Ecto neural progenitor cell (in vitro differentiated cells): Measurements from ENCODE around the gene NKRF.
"Not testable (repeated sequence)": the region's sequence is repeated elsewhere in the genome, so short reads cannot be mapped to it uniquely, and the experiment has no call there.

Experiments used
- DNase-seq: peaks from one replicate; pipeline ENCODE4 v3.0.0-alpha.2; 2018; ENCODE audit warnings: low spot score

The NKRF gene

DNA sequence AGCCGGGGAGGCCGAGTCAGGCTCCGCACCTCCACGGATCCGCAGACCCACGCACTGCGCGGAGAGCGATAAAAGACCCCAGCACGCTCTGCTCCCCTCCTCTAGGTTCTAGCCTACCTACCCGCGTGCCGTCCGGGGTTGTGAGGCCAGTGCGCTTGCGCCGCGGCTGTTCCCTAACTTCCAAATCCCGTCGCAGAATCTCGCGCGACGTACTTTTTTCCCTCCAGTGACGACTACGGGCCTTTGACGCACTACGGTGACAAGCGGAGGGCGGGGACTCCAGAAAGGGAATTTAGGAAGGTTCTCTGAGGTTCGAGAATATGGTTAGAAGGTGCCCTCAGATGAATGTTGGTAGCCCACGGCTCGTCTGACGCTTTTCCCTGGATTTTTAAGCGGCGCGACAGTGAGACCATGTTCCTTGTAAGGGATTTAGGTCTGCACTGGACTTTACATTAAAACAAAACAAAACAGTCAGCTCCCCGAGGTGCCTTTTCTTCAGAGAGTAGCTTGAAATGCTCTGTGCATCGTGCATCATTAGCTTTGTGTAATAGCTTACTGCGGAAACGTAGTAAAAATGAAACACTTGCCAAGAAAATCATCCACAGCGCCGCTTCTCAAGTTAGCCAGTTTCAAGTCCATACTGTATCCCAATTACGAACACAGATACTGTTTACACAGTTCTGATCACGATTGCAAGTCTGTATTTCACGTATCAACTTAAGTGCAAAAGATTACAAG lies at the start of gene NKRF:
NKRF (minus strand) TSS at position 145 of the 738 bp plus-strand sequence.
- DNase-seq, result peak; percentile 85

DNA sequence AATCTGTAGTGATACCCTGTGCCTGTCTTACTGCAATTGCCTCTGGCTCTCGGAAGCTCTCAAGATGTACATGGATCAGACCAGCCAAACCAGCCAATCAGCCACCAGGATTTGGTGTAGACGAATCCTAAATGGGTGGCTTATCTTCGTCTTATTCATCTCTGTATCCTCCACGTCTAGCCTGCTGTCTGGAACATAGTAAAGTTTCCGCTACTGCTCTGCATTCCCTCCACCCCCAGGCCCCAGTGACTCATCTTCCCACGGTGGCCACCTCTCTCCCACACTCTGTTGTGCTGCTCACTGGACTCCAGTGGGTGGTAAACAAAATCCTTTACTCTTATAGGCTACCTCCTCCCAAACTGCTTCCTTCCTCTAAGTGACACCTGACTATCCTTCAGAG lies 48.9 kb upstream of the NKRF start:
- DNase-seq, result no peak

DNA sequence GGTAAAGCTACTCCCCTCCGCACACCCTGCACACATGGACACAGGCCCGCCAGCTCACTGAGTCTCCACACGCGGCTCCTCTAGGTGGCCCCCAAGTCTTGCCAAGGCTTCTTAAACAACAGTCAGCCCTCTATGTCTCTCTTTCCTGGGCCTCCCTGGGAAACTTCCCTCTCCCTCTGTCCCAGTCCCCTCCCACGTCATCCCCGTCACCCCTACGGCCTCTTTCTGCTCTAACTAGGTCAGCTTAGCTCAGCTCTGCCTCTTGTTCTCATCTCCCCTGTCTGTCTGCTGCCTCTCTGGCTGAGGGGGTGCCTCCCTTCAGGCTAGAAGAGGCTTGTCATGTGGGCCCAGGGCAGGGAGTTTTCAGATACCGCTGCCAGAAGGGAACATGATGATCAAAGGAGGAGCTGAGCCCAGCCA lies 47.9 kb upstream of the NKRF start:
- DNase-seq, result peak; percentile 57

DNA sequence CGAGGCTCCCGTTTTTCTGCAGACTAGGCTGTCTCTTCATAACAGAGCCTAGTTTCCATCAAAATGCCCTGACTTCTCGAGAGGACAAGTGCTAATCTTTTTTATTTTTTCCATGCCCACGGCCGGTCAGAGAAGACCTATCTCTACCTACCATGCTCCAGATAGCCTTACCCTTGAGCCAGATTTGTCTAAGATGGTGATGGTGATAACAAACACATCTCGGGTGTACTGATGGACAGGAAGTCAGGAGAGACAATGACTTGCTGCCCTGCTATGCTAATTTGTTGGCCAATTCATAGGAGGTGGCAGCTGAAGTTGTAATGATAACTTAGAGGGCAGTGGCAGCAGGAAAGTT lies 42.2 kb upstream of the NKRF start:
- DNase-seq, result no peak

DNA sequence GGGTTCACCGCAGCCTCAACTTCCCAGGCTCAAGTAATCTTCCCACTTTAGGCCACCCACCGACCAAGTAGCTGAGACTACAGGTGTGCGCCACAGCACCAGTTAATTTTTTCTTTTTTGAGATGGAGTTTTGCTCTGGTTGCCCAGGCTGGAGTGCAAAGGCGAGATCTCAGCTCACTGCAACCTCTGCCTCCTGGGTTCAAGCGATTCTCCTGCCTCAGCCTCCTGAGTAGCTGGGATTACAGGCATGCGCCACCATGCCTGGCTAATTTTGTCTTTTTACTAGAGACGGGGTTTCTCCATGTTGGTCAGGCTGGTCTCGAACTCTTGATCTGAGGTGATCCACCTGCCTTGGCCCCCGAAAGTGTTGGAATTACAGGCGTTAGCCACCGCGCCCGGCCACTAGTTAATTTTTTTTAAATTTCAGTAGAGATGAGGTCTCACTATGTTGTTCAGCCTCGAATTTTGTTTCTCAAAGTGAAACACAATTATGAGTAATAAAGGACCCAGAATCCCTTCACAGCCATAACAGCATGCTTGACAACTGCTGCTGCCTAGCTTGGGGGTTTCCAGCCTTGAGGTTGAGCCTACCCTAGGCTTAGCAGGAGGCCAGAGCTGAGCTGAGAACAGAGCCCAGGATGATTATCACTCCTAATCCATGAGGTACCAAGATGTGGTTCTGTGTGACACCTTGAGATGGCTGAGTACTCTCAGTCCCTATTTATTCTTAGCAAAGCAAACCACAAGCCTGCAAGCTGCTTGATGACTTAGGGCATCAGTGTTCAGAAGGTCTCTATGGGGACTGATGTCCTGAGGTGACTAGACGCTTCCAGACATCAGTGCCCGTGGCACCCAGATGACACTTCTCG lies 41.6 kb upstream of the NKRF start:
- DNase-seq, result no peak

DNA sequence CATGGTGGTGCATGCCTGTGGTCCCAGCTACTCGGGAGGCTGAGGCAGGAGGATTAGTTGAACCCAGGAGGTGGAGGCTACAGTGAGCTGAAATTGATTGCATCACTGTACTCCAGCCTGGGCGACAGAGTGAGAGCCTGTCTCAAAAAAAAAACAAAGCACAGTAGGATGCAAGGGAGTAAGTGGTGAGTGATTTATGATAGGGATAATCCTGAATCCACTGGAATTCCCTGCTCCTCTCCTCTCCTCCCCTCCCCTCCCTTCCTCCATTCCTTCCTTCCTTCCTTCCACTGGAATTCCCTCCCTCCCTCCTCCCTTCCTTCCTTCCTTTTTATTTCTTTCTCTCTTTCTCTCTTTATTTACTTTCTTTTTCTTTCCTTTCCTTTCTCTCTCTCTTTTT lies 40.9 kb upstream of the NKRF start:
- no peak for DNase-seq

DNA sequence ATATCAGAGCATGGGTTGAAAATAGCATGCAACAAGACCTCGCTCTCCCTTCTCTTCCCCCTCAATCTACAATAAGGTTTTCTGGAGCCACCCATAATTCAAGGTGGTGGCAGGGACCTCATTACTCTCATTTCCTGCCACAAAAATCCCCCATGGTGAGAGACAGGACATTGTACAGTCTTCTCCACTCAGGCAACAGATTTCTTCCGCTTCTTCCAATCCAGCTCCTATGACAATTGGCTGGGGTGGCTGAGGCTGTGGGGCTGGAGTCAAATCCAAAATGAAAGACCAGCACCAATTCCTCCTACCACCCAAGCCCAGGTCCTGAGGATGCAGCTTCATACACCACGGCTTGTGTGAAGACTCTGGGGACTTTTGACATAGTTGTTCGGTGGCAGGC lies 40.3 kb upstream of the NKRF start:
- DNase-seq, result no peak

DNA sequence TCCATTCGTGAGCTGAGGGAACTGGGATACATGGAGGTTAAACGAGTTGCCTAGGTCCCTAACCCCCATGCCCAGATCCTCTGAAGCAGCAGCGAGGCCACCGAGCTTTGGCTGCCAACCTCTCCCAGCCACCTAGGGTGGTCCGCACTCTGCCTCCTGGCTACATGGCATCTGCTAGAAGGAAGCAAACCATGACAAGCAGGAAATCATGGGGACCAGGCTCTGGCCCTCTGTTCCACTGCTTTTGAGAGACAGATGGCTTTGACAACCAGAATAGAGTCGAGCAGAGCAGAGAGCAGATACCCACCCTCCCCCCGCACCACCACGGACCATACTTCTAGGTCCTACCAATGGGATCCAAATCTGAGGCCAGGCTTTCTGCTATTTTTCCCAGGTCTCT lies 37.5 kb upstream of the NKRF start:
- DNase-seq, result no peak

DNA sequence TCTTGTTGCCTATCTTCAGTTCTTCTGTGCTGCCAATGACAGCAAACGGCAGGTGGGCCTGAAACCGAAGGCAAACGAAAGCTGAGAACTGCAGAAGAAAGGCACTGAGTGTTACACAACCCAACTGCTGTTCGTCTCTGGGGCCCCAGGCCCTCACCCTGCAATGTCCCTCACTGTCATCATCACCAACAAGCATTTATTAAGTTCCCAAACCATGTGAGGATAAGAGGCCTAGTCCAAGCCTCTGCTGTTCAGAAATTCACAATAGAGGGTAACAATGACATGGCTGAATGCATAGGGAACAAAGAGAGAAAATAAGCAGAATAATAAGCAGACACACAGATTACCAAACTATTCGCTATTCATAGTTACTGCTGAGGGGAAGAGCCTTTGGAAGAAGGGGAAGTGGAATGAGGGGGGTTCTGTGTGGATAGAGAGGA lies 34.5 kb upstream of the NKRF start:
- no peak for DNase-seq

DNA sequence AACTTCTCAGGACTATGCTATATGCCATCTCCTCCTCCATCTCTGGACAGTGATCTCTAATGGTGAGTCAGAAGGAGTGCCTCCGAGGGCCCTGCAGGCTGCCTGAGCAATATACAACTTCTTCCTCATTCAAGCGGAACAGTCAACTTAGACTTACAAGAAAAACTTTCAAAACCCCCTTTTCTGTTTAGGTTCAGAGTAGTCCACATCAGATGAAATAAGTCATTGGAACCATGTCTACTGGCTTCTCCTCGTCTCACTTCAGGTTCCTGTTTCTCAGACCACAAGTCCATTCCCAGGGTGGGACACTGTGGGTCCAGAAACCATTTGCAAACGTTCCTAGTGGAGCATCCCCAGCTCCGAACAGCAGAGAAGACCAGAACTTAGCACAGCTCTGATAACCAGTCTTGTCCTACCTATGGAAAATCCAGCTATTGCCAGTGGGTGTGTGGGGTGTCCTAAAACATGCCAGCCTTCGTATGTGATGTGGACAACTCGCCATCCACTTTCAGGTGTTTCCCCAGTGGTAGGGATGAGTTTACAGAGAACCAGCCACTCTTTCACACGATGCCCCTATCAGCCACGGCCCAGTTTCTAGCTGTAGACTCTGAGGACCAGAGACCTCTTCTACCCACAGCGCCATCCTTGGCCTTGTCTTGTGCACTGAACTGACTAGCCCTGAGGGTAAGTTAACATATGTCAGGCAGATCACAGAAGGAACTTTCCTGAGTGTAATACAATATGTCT lies 32.7 kb upstream of the NKRF start:
- DNase-seq, result no peak

DNA sequence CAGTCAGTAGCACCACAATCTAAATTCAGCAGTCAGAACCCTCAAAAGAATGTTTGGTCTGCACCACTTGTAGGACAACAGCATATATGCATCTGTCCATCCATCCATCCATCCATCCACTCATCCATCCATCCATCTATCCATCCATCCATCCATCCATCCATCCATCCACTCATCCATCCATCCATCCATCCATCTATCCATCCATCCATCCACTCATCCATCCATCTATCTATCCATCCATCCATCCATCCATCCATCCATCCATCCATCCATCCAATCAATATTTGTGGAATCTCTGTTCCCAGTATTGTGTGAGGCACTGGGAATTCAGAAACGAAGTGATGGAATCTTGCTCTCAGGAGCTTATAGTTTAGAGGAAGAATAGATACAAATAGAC lies 31.2 kb upstream of the NKRF start:
- not testable (repeated sequence) for DNase-seq

DNA sequence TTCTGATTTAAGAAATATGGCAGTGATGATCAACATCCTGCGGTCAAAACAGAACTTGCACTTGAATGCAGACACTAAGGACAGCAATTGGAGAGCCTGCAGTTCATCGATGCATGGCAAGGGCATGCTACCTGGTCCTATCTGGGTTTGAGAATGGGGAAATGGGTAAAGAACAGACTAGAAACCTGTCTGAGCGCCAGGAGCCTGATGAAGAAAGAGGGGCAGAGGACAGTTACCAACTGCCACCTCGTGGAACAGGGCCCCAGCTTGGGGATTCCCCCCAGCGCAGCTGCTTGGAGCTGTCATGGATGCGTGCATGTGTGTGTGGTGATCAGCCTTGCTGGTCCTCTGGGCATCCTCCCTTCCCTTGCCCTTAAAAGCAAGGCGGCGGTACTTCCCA lies 30.2 kb upstream of the NKRF start:
- no peak for DNase-seq

DNA sequence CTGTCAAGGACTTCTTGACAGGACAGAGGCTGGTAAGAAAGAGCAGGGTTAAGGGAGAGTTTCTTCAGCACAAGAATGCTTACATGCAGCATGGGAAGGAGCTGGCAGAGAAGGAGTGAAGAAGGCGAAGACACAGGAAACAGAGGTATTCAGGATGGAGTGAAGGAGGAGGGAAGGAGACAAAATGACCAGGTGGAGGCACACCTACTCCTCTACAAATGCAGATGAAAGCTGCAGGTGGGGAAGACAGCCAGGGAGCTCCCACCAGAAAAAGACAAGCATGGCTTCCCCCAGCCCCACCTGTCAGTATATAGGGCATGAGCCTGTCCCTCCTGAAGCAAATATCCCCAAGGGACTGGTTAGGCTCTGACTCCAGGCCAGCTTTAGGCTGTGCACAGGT lies 29.6 kb upstream of the NKRF start:
- DNase-seq, result no peak

DNA sequence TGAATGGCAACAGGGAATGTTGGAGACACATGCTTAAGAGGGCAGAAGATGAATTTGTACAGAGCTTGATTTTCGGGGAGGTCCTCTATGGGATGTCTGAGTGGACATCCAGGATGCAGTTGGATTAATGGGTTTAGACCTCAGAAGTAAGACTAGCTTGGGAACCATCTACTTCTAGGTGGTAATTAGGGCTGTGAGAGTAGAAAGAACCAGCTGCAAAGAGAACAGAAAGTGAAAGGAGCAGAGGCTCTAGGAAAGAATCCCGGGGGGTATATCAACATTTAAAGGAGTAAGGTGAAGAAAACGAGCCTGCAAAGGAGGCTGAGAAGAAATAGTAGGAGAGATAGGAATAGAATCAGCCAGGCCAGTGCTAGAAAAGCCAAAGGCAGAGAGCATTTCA lies 29.0 kb upstream of the NKRF start:
- DNase-seq, result no peak

DNA sequence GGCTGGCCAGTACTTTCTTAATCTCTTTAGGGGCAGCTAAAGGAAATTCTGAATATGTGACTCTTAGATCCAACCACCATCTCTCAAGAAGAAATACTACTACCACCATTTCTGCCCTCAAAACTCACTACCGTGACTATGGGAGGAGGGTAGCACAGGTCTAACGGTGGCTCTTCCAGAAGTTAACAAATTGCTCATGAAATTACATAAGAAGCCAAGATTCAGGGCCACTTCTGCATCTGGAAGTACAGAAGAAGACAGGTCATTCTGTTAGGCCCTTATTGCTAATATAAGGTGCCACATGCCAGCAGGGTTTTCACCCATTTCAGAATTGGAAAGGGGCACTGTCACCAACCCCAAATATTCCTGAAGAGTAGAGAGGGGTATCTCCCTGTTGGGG lies 19.6 kb upstream of the NKRF start:
- no peak for DNase-seq

DNA sequence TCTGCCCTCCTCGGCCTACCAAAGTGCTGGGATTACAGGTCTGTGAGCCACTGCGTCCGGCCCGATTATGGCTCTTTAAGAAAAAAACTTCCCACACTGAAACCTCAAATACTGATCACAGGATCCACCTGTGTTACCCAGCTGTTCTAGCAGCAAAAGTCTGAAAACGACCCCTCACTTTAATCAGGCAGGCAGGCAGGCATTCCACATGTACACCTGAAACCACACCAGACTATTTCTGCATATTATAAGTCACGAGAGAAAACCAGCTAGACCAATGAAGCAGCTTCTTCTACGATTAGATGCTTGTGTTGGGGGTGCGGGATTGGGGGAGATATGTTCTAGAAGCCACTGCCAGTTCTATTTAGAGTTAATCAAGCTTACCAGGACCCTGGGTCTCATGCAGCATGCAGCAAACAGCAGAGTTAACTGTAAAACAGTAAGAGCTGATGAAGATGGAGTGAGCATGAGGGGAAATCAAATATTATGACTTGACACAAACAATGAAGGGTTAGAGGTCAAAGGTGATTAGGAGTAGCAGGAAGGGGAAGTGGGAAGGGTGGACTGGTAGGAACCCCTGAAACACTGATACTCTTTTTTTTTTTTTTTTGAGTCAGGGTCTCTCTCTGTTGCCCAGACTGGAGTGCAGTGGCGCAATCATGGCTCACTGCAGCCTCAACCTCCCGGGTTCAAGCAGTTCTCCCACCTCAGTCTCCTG lies 18.9 kb upstream of the NKRF start:
- no peak for DNase-seq

DNA sequence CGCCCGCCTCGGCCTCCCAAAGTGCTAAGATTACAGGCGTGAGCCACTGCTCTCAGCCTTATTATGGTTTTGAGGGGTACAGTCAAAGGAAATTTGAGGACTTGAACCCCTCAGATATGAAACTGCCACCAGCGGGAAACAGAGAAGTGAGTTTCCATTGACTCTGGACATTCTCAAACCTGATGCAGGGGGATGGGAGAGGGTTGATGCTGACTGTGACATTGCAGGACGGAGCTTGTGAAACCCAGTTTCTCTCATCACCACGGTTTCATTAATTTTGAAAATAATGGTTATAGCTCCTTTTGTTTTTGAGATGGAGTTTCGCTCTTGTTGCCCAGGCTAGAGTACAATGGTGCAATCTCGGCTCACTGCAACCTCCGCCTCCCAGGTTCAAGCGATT lies 18.2 kb upstream of the NKRF start:
- DNase-seq, result no peak

DNA sequence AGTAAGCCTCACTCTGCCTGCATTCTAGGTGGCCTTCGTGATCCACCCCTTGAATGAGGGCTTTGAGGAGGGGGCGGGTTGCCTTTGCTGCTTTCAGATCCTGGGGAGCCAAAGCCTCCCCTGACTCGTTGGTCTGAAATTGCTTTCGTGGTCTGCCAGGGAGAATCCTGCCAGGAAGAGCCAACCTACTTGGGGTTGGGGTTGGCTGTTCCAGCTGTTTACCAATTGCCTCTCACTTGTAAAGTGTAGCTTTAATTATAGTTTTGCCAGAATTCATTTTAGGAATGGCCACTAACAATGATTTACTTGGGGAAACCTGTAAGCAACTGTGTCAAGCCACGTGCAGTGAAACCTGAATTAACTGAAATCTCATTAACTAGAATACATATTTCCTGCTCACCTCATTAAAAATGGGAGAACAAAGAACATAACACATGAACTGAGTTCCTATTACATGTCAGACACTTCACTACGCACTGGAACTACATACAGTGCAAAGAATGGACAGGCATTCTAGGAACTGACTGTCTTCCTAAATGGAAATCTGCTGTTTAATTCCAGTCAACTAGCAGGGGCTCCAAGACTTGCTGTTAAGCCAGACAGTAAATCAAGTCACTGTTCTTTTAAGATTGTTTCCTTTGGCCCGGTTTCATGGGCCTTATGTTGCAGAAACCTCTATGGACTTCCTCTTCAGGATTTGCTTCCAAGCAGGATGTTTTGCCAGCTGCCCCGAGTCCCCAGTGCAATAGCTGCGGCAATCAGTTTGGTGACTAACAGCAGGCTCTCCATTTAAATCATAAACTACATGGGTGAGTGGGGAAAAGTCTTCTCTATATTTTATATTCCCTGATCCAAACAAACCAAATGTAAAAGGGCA lies 16.4 kb upstream of the NKRF start:
- DNase-seq, result no peak

DNA sequence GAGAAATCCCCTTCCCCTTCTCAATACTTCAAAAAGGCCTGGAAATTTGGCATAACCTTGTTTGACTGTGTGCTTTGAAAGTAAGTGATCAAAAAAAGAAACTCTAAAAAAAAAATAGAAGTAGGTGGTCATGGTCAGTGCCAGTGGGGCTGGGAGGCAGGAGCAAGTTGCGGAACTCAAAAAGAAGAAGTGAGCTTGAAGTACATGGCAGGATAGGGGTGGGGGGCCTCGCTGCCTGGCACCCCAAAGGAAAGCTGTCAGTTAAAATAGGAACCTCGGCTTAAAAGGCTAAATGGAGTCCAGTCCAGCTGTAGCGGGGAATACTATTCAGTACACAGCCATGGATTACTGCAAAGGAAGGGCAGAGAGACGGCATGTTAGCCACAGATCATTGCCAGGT lies 12.2 kb upstream of the NKRF start:
- DNase-seq, result no peak

DNA sequence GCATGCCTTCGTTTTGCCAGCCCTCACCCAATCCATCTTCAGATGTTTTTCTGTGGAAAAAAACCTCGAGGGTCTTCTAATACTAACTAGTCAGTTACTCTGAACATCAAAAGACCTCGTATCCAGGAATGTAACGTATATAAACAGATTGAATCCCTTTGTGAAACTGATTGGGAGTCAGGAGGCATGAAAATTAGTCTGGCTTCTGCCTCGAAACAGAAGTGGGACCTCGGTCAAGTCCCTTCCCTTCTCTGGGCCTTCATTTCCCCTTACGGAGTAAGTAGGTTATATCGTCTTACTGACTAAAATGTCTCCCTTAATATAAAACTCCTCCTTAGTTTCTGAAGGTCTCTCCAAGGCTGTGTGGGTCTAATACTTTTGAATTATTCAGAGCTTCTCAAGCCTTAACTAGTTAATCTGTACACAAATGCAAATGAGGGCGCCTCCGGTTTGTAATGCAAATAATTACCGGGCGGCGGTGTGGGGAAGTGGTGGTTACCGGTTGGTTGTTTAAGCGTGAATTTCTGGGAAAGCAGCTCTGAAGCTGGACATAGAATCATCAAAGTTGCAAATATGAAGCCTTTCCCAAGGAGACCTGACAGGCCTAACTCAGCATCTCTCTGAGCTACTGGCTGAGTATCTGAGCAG lies 11.4 kb upstream of the NKRF start:
- DNase-seq, result no peak

DNA sequence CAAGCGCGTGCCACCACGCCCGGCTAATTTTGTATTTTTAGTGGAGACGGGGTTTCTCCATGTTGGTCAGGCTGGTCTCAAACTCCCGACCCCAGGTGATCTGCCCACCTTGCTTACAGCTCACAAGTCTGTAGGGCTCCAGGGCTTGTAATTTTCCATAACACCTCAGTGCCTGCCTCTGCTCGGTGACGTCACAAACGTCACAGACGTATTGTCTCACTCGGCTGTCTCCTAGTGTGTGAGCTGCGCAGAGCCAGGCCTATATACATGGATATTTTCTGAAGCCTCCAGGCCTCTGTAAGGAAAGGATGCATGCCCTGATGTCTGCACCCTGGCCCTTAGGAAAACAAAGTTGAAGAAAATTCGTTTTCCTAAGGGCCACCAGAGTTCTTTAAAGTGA lies 8.6 kb upstream of the NKRF start:
- no peak for DNase-seq
